Activated CD4-positive, CD25-positive, alpha-beta regulatory T cell treated with anti-CD3 and anti-CD28 coated beads, Interleukin-2, amount 50 U/mL, for 16 hours (primary cell): ENCODE results near the gene ATP5F1D.
A peak's percentile ranks its signal among the peaks of the same experiment; 100 is the strongest.

Experiments
- DNase-seq: peaks from one replicate; pipeline ENCODE4 v3.0.0-alpha.2; 2020; ENCODE audit warnings: low read depth, low spot score

ATP5F1D gene

GRCh38 chr19:1270213-1270853 lies 28.8 kb downstream of the ATP5F1D start:
- DNase-seq: no peak

DNA sequence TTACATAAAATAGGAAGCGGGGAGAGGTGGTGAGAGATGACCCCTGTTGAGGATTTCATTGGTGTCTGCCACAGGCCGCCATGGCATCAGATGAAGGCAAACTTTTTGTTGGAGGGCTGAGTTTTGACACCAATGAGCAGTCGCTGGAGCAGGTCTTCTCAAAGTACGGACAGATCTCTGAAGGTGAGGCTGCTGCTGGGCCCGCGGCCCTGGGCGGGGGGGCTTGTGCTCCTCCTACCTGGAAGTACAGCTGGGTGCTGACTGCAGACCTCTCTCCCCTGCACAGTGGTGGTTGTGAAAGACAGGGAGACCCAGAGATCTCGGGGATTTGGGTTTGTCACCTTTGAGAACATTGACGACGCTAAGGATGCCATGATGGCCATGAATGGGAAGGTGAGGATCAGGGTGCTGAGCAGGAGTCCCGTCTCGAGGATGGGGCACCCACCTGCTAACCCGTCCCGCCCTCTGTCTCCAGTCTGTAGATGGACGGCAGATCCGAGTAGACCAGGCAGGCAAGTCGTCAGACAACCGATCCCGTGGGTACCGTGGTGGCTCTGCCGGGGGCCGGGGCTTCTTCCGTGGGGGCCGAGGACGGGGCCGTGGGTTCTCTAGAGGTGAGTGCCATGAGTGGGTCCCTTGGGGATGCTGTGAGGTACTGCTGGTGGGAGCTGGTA lies 29.4 kb downstream of the ATP5F1D start:
- DNase-seq: no peak

DNA sequence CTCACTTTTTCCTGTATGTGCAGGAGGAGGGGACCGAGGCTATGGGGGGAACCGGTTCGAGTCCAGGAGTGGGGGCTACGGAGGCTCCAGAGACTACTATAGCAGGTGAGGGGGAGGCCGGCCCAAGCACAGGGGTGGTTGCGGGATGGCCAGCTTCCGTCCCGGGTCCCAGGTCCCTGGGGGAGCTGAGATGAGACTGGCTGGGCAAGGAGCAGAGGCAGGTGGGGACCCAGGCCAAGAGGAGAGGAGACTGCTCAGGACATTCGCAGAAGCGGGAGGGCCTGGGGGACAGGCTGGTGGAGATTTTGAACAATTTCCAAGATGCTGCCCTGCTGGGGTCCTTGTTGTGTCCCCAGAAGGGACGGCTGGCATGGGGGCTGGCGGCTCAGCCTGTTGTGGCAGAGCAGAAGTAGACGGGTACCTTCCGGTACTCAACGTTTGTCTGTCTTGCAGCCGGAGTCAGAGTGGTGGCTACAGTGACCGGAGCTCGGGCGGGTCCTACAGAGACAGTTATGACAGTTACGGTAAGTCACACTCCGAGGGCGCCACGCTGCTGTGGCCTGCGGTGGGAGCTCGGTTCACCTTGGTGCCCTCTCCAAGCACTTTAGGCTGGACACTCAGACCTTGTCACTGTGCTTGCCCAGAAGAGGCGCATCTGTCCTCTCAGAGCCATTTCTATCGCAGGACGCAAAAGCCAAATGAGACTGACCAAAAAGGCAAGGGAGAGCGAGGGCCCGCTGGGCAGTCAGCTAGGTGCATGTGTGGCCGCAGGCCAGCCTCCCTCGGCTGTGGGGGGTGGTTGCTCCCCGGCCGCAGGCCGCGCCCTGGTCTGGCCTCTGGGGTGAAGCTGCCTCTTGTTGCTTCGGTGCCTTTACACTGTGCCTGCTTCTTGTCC lies 30.2 kb downstream of the ATP5F1D start:
- no peak for DNase-seq

- DNase-seq: no peak
These were observed 31.1 kb downstream of the ATP5F1D start for GRCh38 chr19:1272423-1273262.

DNA sequence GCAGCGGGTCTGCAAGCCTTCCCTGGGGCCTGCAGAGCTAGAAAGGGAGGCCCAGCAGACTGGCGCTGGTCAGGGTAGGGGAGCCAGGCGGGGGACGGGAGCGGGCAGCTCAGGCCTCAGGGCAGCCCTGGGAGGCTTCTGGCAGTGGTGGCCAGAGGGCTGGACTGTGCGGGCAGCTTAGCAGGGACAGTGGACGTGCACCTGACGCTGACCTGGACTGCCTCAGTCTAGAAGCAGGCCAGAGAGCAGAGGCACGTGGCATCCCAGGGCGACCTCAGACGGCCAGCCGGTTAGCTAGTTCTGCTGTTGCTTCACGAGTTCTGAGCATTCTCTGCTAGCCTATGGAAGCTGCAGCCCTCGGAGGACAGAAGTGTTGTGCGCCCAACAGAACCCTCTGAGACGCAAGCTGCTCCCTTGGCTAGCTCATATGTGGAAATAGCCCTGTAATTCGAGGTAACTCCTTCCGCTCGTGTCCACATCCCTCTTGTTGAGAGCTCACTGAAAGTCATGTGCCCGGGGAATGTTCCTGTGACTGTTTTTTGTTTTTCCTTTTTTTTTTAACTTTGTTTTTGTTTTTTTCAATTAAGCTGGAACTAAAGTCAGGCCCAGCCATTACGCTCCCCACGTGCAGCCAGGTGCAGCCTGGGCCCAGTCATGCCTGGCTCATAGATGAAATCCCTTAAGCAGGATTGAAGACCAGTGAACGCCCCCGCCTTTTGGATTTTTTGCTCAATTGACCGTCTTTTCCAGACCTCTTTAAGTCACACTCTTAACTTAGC lies 31.9 kb downstream of the ATP5F1D start:
- no peak for DNase-seq

GRCh38 chr19:1274081-1274851 lies 32.7 kb downstream of the ATP5F1D start:
- no peak for DNase-seq

DNA sequence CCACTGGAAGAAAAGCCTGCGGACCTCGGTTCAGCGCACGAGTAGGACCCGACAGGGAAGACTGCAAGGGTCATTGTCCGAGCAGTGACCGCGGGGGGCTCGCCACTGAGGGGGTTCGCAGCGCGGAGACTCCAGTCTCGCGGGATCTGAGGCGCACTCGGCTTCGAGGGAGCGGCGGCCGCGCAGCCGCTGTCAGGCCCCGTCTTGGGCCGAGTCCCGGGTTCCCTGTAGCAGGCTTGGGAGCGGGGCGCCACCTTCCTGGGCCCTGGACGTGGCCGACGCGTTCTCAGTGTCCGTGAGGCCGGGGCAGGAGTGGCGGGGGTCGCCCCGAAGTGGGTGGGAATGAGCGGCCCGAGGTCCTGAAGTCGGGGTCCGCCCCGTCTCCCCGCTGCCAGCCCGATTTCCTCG lies 33.3 kb downstream of the ATP5F1D start:
- no peak for DNase-seq

- DNase-seq: peak; percentile 92
These were observed 33.9 kb downstream of the ATP5F1D start, which contains the start of gene FAM174C for GRCh38 chr19:1275260-1275975. FAM174C (plus strand) TSS chr19:1275530; CDS start chr19:1275550, 20 bp downstream.

- DNase-seq: no peak
These were observed 34.6 kb downstream of the ATP5F1D start for GRCh38 chr19:1275976-1276627.

GRCh38 chr19:1276628-1277022 lies 35.1 kb downstream of the ATP5F1D start:
- DNase-seq: no peak

- no peak for DNase-seq
These were observed 35.5 kb downstream of the ATP5F1D start for GRCh38 chr19:1277061-1277460.

DNA sequence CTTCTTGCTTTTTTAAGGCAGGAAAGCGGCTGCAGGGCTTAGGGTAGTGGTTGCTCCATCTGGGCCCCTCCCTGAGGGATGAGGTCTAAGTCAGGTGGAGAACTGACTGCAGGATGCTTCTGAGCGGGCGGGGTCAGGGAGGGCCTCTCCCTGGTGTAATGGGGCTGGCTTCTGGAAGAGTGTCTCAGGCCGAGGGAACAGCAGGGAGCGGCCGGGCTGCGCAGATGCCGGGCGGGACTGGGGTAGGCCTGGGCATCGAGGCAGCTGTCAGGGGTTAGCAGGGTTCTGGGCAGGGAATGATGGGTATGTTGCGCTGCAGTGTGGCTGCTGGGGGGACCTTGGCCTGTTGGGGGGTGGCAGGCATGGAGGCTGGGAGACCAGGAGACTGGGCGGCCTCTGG lies 36.5 kb downstream of the ATP5F1D start:
- DNase-seq: no peak

- DNase-seq: no peak
These were observed 37.4 kb downstream of the ATP5F1D start for GRCh38 chr19:1278713-1279660.

DNA sequence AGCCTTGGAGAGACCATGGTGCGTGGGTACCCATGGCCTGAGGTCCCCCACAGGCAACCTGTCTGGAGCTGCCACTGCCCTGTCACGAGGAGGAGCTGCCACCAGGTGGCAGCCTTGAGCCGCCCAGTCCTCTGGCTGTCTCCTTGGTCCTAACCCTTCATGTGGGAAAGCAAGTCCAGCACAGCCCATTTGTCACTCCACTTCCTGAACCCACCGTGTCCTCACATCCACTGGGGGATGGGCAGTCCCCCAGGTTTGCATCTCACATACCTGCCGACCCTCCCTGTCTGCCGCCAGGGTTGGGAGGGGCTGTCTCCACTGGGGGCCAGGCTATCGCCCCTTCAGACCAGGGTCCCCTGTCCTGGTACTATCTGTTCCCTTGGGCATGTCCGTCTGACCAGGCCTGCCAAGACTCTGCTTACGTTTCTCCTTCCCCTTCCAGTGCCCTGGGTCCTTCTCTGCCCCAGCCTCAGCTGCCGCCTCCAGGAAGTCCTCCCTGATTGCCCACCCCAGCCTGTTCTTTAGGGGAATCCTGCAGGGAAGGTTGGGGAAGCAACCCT lies 38.3 kb downstream of the ATP5F1D start:
- no peak for DNase-seq

DNA sequence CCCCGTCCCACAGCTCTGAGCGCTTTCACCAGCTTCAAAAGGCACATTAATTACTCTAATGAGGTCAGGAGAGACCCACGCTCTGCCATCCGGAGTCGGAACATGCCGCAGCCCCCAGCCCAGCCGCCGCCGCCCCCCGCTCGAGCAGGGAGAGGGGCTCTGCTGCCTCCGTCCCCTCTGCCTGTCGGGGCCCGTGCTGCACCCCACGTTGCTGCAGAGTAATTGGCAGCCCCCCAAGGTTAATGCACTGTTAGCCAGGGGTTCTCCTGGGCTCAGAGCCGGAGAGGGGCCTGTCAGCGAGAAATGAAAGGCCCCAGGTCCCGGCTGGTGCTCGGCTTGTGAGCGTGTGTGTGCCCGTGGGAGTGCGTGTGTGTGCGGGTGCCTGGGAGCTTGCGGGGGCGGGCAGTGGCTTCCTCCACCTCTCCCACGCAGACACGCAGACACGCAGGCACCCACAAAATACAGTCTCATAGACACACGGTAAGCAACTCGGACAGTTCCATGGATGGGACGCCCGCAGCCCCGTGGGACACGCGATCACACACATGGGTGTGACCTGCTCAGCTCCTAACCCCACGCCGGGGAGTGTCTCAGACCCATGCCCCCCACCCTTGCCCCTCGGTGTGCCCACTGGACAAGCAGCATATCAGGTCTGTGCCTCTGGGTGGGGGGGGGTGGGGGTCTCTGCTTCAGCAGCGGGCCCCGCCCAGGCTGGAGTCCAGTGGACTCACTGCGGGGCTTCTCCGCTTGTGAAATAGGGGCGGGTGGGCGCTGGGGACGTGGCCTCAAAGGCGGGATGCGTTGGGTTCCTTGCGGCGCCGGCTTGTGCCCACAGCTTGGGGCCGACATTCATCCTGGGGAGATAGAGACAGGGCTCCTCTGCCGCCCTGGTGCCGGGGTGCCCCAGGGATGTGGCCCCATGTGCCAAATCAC lies 39.4 kb downstream of the ATP5F1D start:
- no peak for DNase-seq
